Lower leg skin (tissue), 3 donors: ENCODE results near the gene DHRSX.

Experiments
- POLR2A ChIP-seq, 2 donors: fragments of 450-650 bp; IDR thresholded peaks; one replicate each; pipeline ENCODE4 v1.6.1; 2016 to 2017; ENCODE audit warnings: antibody characterized with exemption in 2 of 2, mild to moderate bottlenecking in 1 of 2, moderate library complexity in 1 of 2
- TF ChIP-seq, protein P1 (sequence below), 3 donors: fragments of 450-650 bp; IDR thresholded peaks; one replicate each; pipeline ENCODE4 v1.5.1; 2016; ENCODE audit warnings: antibody characterized with exemption in 3 of 3, mild to moderate bottlenecking in 3 of 3, moderate library complexity in 2 of 3

- TF ChIP-seq, protein P1, sequence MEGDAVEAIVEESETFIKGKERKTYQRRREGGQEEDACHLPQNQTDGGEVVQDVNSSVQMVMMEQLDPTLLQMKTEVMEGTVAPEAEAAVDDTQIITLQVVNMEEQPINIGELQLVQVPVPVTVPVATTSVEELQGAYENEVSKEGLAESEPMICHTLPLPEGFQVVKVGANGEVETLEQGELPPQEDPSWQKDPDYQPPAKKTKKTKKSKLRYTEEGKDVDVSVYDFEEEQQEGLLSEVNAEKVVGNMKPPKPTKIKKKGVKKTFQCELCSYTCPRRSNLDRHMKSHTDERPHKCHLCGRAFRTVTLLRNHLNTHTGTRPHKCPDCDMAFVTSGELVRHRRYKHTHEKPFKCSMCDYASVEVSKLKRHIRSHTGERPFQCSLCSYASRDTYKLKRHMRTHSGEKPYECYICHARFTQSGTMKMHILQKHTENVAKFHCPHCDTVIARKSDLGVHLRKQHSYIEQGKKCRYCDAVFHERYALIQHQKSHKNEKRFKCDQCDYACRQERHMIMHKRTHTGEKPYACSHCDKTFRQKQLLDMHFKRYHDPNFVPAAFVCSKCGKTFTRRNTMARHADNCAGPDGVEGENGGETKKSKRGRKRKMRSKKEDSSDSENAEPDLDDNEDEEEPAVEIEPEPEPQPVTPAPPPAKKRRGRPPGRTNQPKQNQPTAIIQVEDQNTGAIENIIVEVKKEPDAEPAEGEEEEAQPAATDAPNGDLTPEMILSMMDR (IDR thresholded peaks at IDR 0.05), result no peak
- no peak for TF ChIP-seq POLR2A (IDR thresholded peaks at IDR 0.05)
Observed at GRCh38 chrX:2261831-2262667, 238.7 kb downstream of the DHRSX start.
